ENCODE measurements around the gene MEF2D. TPM values are rescaled to one million over a fixed set of nuclear protein-coding genes. Genes with fewer than 3 reads are reported as not detected.

The MEF2D gene
- total RNA-seq, 1 donor from 2014 or later, result 56.6 TPM

DNA sequence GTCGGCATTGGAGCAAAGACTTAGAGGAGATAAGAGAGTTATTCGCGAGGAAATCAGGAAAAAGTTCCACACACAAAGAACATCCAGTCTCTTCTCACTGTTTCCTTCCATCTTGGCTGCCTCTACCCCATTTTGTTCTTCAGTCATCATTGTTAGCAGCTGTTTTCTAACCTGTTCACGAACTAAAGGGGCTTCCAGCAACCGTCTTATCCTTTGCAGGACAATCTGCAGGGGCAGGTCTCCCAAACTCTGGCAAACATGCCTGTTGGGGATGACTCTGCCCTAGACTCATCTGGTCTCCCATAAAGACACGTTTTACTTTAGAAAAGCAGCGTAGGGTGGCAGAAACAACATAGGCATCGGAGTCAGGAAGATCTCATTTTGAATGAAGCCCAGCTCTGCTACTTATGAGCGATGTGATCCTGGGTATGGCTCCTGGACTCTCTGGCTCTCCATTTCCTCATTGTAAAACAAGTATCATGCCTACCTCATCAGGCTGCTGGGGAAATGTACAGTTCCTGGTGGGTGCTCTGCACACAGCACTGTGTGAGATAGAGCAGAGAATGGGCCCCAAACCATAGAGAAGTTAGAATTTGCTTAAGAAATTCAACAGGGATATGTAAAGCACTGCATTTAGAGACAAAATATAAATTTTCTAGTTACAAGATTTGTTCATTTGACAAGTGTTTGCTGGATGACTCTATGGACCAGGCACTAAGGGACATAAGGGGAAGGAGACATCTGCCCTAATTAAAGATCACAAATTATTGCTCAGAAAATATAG, 59.7 kb downstream of the MEF2D start:
- H3K4me1 ChIP-seq (ENCODE audit: insufficient read depth, low read length), result no peaks in the 10 kb centered on the region
- DNase-seq (ENCODE audit: low read depth) (no peak), FAIRE-seq (no peak)
- H3K36me3 Mint-ChIP-seq (ENCODE audit: low read depth, unreplicated experiment), result no peaks in the 10 kb centered on the region
- H3K4me3 Mint-ChIP-seq (ENCODE audit: unreplicated experiment), result no peak overlapping the region
- no peaks in the 10 kb centered on the region for H3K36me3 ChIP-seq (ENCODE audit: insufficient read depth, low read length)
- H3K27me3 Mint-ChIP-seq (ENCODE audit: low read depth, unreplicated experiment), result peaks cover 72% of the 10 kb centered on the region
- H4K20me1 ChIP-seq (ENCODE audit: insufficient read depth, low read length), result peaks cover 5% of the 10 kb centered on the region
- no peak overlapping the region for H3K27ac ChIP-seq (ENCODE audit: low read depth, low read length)
- TF ChIP-seq, protein P1, sequence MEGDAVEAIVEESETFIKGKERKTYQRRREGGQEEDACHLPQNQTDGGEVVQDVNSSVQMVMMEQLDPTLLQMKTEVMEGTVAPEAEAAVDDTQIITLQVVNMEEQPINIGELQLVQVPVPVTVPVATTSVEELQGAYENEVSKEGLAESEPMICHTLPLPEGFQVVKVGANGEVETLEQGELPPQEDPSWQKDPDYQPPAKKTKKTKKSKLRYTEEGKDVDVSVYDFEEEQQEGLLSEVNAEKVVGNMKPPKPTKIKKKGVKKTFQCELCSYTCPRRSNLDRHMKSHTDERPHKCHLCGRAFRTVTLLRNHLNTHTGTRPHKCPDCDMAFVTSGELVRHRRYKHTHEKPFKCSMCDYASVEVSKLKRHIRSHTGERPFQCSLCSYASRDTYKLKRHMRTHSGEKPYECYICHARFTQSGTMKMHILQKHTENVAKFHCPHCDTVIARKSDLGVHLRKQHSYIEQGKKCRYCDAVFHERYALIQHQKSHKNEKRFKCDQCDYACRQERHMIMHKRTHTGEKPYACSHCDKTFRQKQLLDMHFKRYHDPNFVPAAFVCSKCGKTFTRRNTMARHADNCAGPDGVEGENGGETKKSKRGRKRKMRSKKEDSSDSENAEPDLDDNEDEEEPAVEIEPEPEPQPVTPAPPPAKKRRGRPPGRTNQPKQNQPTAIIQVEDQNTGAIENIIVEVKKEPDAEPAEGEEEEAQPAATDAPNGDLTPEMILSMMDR (IDR thresholded peaks at IDR 0.05; ENCODE audit: insufficient read depth, low read depth, low read length), result no peak
- TF ChIP-seq EZH2 (IDR thresholded peaks at IDR 0.05; ENCODE audit: insufficient read depth, low read length), result no peak
- H3K4me1 Mint-ChIP-seq (ENCODE audit: low read depth, unreplicated experiment), result peaks cover 5% of the 10 kb centered on the region
- no peak overlapping the region for H3K9ac ChIP-seq (ENCODE audit: low read length)
- H2AFZ ChIP-seq (ENCODE audit: low read depth, low read length), result no peak overlapping the region
- H3K79me2 ChIP-seq (ENCODE audit: insufficient read depth, low read length), result no peaks in the 10 kb centered on the region
- H3K4me3 ChIP-seq (ENCODE audit: insufficient read depth, low read depth, low read length), result no peak overlapping the region
- no peak overlapping the region for H3K27ac Mint-ChIP-seq (ENCODE audit: unreplicated experiment)
- no peaks in the 10 kb centered on the region for H3K9me3 Mint-ChIP-seq (ENCODE audit: unreplicated experiment)
- peaks cover 79% of the 10 kb centered on the region for H3K27me3 ChIP-seq (ENCODE audit: insufficient read depth, low read length)
- H3K9me3 ChIP-seq (ENCODE audit: insufficient read depth, low read depth, low read length), result no peaks in the 10 kb centered on the region
- no peak overlapping the region for H3K4me2 ChIP-seq (ENCODE audit: low read length)

DNA sequence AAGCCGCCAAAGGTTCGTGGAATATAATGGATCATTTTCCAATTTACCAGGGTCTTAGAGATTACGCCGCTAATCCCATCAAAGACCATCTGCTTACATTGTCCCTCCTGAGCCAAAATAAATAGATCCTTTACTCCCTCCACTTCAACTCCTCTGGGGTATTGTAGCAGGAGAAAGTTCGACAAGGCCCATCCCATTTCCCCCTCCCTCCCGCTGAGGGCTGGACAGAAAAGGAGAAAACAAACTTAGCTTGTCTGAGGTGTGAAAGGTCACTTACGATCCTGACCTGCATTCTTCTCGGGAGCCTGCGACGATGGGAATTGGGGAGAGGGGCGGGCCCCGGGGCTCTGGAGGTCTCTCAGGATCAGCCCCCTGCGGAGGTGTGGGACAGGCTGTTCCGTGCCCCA, 60.8 kb downstream of the MEF2D start:
- H3K4me2 ChIP-seq (ENCODE audit: low read length), result no peak overlapping the region
- no peak for FAIRE-seq
- H3K27ac ChIP-seq (ENCODE audit: low read depth, low read length), result no peak overlapping the region

More for the DNA sequence above, 60.8 kb downstream of the MEF2D start:
- H3K27me3 ChIP-seq (ENCODE audit: insufficient read depth, low read length), result peaks cover 90% of the 10 kb centered on the region
- Mint-ChIP-seq H3K27me3 (ENCODE audit: low read depth, unreplicated experiment) (peaks cover 80% of the 10 kb centered on the region), H3K27ac (ENCODE audit: unreplicated experiment) (no peak overlapping the region), H3K36me3 (ENCODE audit: low read depth, unreplicated experiment) (no peaks in the 10 kb centered on the region), H3K9me3 (ENCODE audit: unreplicated experiment) (no peaks in the 10 kb centered on the region), H3K4me1 (ENCODE audit: low read depth, unreplicated experiment) (peaks cover 6% of the 10 kb centered on the region), H3K4me3 (ENCODE audit: unreplicated experiment) (no peak overlapping the region)
- H3K79me2 ChIP-seq (ENCODE audit: insufficient read depth, low read length), result no peaks in the 10 kb centered on the region
- peaks cover 5% of the 10 kb centered on the region for H4K20me1 ChIP-seq (ENCODE audit: insufficient read depth, low read length)
- H3K4me3 ChIP-seq (ENCODE audit: insufficient read depth, low read depth, low read length), result no peak overlapping the region
- DNase-seq (ENCODE audit: low read depth), result no peak
- no peak overlapping the region for H3K9ac ChIP-seq (ENCODE audit: low read length)
- H2AFZ ChIP-seq (ENCODE audit: low read depth, low read length), result no peak overlapping the region
- H3K36me3 ChIP-seq (ENCODE audit: insufficient read depth, low read length), result no peaks in the 10 kb centered on the region
- TF ChIP-seq, protein P1 (IDR thresholded peaks at IDR 0.05; ENCODE audit: insufficient read depth, low read depth, low read length), result no peak
- no peak for TF ChIP-seq EZH2 (IDR thresholded peaks at IDR 0.05; ENCODE audit: insufficient read depth, low read length)
- no peaks in the 10 kb centered on the region for H3K9me3 ChIP-seq (ENCODE audit: insufficient read depth, low read depth, low read length)
- H3K4me1 ChIP-seq (ENCODE audit: insufficient read depth, low read length), result no peaks in the 10 kb centered on the region
